HEK293 (cell line): ENCODE measurements around the gene LAMA5.
A peak's percentile ranks its signal among the peaks of the same experiment; 100 is the strongest.

ENCODE experiments used
- BCL11A ChIP-seq: fragments of 450-650 bp; formaldehyde crosslinking; IDR thresholded peaks from 2 replicates; pipeline ENCODE4 v1.5.1; 2016; ENCODE audit warnings: low read depth, missing biosample characterization, missing genetic modification characterization
- GLIS1 ChIP-seq: fragments of 450-650 bp; formaldehyde crosslinking; IDR thresholded peaks from 2 replicates; pipeline ENCODE4 v1.5.1; 2016; ENCODE audit warnings: missing biosample characterization, missing genetic modification characterization
- KLF8 ChIP-seq: fragments of 450-650 bp; formaldehyde crosslinking; IDR thresholded peaks from 2 replicates; pipeline ENCODE4 v1.5.1; 2016; ENCODE audit warnings: missing biosample characterization, missing genetic modification characterization
- SCRT2 ChIP-seq: fragments of 450-650 bp; formaldehyde crosslinking; IDR thresholded peaks from 2 replicates; pipeline ENCODE4 v1.5.1; 2016; ENCODE audit warnings: missing biosample characterization, missing genetic modification characterization
- ZBTB17 ChIP-seq: fragments of 450-650 bp; formaldehyde crosslinking; IDR thresholded peaks from 2 replicates; pipeline ENCODE4 v1.5.1; 2016; ENCODE audit warnings: missing biosample characterization, missing genetic modification characterization
- ZBTB8A ChIP-seq: fragments of 450-650 bp; formaldehyde crosslinking; IDR thresholded peaks from 2 replicates; pipeline ENCODE4 v1.5.1; 2016; ENCODE audit warnings: missing biosample characterization, missing genetic modification characterization
- ZFP41 ChIP-seq: fragments of 450-650 bp; formaldehyde crosslinking; IDR thresholded peaks from 2 replicates; pipeline ENCODE4 v1.5.1; 2016; ENCODE audit warnings: missing biosample characterization, missing genetic modification characterization, borderline replicate concordance
- ZFP69B ChIP-seq: fragments of 450-650 bp; formaldehyde crosslinking; IDR thresholded peaks from 2 replicates; pipeline ENCODE4 v1.5.1; 2016; ENCODE audit warnings: missing biosample characterization, missing genetic modification characterization
- ZIC2 ChIP-seq: fragments of 450-650 bp; formaldehyde crosslinking; IDR thresholded peaks from 2 replicates; pipeline ENCODE4 v1.5.1; 2016; ENCODE audit warnings: missing biosample characterization, missing genetic modification characterization
- ZNF157 ChIP-seq: fragments of 450-650 bp; formaldehyde crosslinking; IDR thresholded peaks from 2 replicates; pipeline ENCODE4 v1.5.1; 2016; ENCODE audit warnings: missing biosample characterization, missing genetic modification characterization
- ZNF2 ChIP-seq: fragments of 450-650 bp; formaldehyde crosslinking; IDR thresholded peaks from 2 replicates; pipeline ENCODE4 v1.5.1; 2016; ENCODE audit warnings: missing biosample characterization, missing genetic modification characterization
- ZNF23 ChIP-seq: fragments of 450-650 bp; formaldehyde crosslinking; IDR thresholded peaks from 2 replicates; pipeline ENCODE4 v1.5.1; 2016; ENCODE audit warnings: missing biosample characterization, missing genetic modification characterization, borderline replicate concordance
- ZNF324 ChIP-seq: fragments of 450-650 bp; formaldehyde crosslinking; IDR thresholded peaks from 2 replicates; pipeline ENCODE4 v1.5.1; 2016; ENCODE audit warnings: missing biosample characterization, missing genetic modification characterization
- ZNF391 ChIP-seq: fragments of 450-650 bp; formaldehyde crosslinking; IDR thresholded peaks from 2 replicates; pipeline ENCODE4 v1.5.1; 2016; ENCODE audit warnings: low read depth, missing biosample characterization, missing genetic modification characterization, borderline replicate concordance
- ZNF404 ChIP-seq: fragments of 450-650 bp; formaldehyde crosslinking; IDR thresholded peaks from 2 replicates; pipeline ENCODE4 v1.5.1; 2017; ENCODE audit warnings: missing biosample characterization, missing genetic modification characterization
- ZNF433 ChIP-seq: fragments of 450-650 bp; formaldehyde crosslinking; IDR thresholded peaks from 2 replicates; pipeline ENCODE4 v1.5.1; 2016; ENCODE audit warnings: missing biosample characterization, missing genetic modification characterization, low read depth
- ZNF48 ChIP-seq: fragments of 450-650 bp; formaldehyde crosslinking; IDR thresholded peaks from 2 replicates; pipeline ENCODE4 v1.5.1; 2016; ENCODE audit warnings: missing biosample characterization, missing genetic modification characterization
- ZNF521 ChIP-seq: fragments of 450-650 bp; formaldehyde crosslinking; IDR thresholded peaks from 2 replicates; pipeline ENCODE4 v1.5.1; 2017; ENCODE audit warnings: missing biosample characterization, mild to moderate bottlenecking, missing genetic modification characterization
- ZNF555 ChIP-seq: fragments of 450-650 bp; formaldehyde crosslinking; conservative IDR thresholded peaks from 2 replicates; pipeline ENCODE4 v1.5.1; 2017; ENCODE audit warnings: missing biosample characterization, mild to moderate bottlenecking, missing genetic modification characterization, inconsistent platforms
- ZNF747 ChIP-seq: fragments of 450-650 bp; formaldehyde crosslinking; IDR thresholded peaks from 2 replicates; pipeline ENCODE4 v1.5.1; 2016; ENCODE audit warnings: missing biosample characterization, missing genetic modification characterization
- ZSCAN23 ChIP-seq: fragments of 450-650 bp; formaldehyde crosslinking; IDR thresholded peaks from 2 replicates; pipeline ENCODE4 v1.5.1; 2016; ENCODE audit warnings: missing biosample characterization, missing genetic modification characterization
- ZXDB ChIP-seq: fragments of 450-650 bp; formaldehyde crosslinking; IDR thresholded peaks from 2 replicates; pipeline ENCODE4 v1.5.1; 2016; ENCODE audit warnings: missing biosample characterization, missing genetic modification characterization
- TF ChIP-seq, protein P1 (sequence below): fragments of 450-650 bp; formaldehyde crosslinking; IDR thresholded peaks from 2 replicates; pipeline ENCODE4 v1.5.1; 2016; ENCODE audit warnings: missing biosample characterization, missing genetic modification characterization
- TF ChIP-seq, protein P2 (sequence below): fragments of 450-650 bp; formaldehyde crosslinking; IDR thresholded peaks from 2 replicates; pipeline ENCODE4 v1.5.1; 2016; ENCODE audit warnings: missing biosample characterization, missing genetic modification characterization
- TF ChIP-seq, protein P3 (sequence below): fragments of 450-650 bp; formaldehyde crosslinking; IDR thresholded peaks from 2 replicates; pipeline ENCODE4 v1.5.1; 2016; ENCODE audit warnings: missing biosample characterization, missing genetic modification characterization
- TF ChIP-seq, protein P4 (sequence below): fragments of 450-650 bp; formaldehyde crosslinking; IDR thresholded peaks from 2 replicates; pipeline ENCODE4; 2016; ENCODE audit warnings: missing biosample characterization, missing genetic modification characterization
- TF ChIP-seq, protein P5 (sequence below): fragments of 450-650 bp; formaldehyde crosslinking; IDR thresholded peaks from 2 replicates; pipeline ENCODE4 v1.5.1; 2016; ENCODE audit warnings: missing biosample characterization, missing genetic modification characterization
- TF ChIP-seq, protein P6 (sequence below): fragments of 450-650 bp; formaldehyde crosslinking; IDR thresholded peaks from 2 replicates; pipeline ENCODE4 v1.5.1; 2016; ENCODE audit warnings: missing biosample characterization, missing genetic modification characterization

The LAMA5 gene

DNA sequence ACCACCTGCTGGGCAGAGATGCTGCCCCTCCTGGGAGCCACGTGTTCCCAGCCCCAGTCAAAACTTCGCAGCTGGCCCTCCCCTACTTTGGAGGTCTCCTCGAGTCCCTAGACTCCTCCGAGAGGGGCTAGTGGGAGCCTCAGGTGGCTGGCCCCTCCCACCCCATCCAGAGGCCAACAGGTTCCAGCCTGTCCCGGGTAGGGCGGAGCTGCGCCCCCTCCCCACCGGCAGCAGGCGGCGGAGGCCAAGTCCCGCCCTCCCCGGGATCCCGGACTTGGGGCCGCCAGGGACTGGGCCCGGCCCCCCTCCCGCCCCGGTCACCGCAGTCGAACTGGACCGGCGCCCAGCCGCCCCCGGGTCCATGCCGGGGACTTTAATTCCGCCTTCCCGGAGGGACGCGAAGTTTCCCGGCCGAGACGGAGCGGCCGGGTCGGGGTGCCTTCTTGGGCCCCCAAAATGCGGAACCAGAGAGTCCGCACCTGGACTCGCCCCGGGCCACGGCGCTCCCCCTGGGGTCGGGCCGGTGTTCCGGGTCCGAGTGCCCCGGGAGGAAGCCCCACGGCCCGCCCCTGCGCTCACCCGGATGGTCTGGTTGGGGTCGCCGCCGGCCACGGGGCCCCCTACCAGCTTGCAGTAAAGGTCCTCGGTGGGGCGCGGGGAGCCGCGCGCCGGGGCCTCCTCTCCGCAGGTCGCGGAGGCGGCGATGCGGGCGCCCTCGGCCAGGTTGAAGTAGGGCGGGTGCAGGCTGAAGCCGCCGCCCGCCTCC lies 559 bp downstream of the LAMA5 start (continued):
- TF ChIP-seq, protein P1, sequence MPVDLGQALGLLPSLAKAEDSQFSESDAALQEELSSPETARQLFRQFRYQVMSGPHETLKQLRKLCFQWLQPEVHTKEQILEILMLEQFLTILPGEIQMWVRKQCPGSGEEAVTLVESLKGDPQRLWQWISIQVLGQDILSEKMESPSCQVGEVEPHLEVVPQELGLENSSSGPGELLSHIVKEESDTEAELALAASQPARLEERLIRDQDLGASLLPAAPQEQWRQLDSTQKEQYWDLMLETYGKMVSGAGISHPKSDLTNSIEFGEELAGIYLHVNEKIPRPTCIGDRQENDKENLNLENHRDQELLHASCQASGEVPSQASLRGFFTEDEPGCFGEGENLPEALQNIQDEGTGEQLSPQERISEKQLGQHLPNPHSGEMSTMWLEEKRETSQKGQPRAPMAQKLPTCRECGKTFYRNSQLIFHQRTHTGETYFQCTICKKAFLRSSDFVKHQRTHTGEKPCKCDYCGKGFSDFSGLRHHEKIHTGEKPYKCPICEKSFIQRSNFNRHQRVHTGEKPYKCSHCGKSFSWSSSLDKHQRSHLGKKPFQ (tag by site-specific recombination) = no peak
- TF ChIP-seq ZSCAN23 (tag by site-specific recombination) (no peak), ZNF404 (no peak), ZNF23 (tag by site-specific recombination) (no peak), SCRT2 (tag by site-specific recombination) (peak; percentile 98), ZNF157 (no peak), ZNF747 (no peak), ZNF521 (tag by site-specific recombination) (no peak), ZBTB8A (tag by site-specific recombination) (peak; percentile 60; the same call in 1 of the 2 replicates), ZXDB (tag by site-specific recombination) (0 out of 2 replicates have a peak, but pooled peaks have one; percentile 27), BCL11A (tag by site-specific recombination) (0 out of 2 replicates have a peak, but pooled peaks have one; percentile 13), ZNF555 (tag by site-specific recombination) (no peak), KLF8 (tag by site-specific recombination) (peak; percentile 40; the same call in 1 of the 2 replicates), ZNF433 (tag by site-specific recombination) (no peak), ZNF391 (tag by site-specific recombination) (no peak), ZNF48 (tag by site-specific recombination) (no peak), ZNF2 (tag by site-specific recombination) (0 out of 2 replicates have a peak, but pooled peaks have one; percentile 6), ZBTB17 (tag by site-specific recombination) (no peak), ZFP69B (tag by site-specific recombination) (no peak), ZIC2 (tag by site-specific recombination) (peak; percentile 30; the same call in 1 of the 2 replicates), GLIS1 (peak; percentile 45), ZNF324 (tag by site-specific recombination) (no peak), ZFP41 (no peak)
- TF ChIP-seq, protein P2, sequence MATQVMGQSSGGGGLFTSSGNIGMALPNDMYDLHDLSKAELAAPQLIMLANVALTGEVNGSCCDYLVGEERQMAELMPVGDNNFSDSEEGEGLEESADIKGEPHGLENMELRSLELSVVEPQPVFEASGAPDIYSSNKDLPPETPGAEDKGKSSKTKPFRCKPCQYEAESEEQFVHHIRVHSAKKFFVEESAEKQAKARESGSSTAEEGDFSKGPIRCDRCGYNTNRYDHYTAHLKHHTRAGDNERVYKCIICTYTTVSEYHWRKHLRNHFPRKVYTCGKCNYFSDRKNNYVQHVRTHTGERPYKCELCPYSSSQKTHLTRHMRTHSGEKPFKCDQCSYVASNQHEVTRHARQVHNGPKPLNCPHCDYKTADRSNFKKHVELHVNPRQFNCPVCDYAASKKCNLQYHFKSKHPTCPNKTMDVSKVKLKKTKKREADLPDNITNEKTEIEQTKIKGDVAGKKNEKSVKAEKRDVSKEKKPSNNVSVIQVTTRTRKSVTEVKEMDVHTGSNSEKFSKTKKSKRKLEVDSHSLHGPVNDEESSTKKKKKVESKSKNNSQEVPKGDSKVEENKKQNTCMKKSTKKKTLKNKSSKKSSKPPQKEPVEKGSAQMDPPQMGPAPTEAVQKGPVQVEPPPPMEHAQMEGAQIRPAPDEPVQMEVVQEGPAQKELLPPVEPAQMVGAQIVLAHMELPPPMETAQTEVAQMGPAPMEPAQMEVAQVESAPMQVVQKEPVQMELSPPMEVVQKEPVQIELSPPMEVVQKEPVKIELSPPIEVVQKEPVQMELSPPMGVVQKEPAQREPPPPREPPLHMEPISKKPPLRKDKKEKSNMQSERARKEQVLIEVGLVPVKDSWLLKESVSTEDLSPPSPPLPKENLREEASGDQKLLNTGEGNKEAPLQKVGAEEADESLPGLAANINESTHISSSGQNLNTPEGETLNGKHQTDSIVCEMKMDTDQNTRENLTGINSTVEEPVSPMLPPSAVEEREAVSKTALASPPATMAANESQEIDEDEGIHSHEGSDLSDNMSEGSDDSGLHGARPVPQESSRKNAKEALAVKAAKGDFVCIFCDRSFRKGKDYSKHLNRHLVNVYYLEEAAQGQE = no peak
- TF ChIP-seq, protein P3, sequence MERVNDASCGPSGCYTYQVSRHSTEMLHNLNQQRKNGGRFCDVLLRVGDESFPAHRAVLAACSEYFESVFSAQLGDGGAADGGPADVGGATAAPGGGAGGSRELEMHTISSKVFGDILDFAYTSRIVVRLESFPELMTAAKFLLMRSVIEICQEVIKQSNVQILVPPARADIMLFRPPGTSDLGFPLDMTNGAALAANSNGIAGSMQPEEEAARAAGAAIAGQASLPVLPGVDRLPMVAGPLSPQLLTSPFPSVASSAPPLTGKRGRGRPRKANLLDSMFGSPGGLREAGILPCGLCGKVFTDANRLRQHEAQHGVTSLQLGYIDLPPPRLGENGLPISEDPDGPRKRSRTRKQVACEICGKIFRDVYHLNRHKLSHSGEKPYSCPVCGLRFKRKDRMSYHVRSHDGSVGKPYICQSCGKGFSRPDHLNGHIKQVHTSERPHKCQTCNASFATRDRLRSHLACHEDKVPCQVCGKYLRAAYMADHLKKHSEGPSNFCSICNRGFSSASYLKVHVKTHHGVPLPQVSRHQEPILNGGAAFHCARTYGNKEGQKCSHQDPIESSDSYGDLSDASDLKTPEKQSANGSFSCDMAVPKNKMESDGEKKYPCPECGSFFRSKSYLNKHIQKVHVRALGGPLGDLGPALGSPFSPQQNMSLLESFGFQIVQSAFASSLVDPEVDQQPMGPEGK (tag by site-specific recombination) = peak; percentile 31; the same call in 1 of the 2 replicates
- TF ChIP-seq, protein P4, sequence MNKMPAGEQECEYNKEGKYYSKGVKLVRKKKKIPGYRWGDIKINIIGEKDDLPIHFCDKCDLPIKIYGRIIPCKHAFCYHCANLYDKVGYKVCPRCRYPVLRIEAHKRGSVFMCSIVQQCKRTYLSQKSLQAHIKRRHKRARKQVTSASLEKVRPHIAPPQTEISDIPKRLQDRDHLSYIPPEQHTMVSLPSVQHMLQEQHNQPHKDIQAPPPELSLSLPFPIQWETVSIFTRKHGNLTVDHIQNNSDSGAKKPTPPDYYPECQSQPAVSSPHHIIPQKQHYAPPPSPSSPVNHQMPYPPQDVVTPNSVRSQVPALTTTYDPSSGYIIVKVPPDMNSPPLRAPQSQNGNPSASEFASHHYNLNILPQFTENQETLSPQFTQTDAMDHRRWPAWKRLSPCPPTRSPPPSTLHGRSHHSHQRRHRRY (tag by site-specific recombination) = no peak
- TF ChIP-seq, protein P5, sequence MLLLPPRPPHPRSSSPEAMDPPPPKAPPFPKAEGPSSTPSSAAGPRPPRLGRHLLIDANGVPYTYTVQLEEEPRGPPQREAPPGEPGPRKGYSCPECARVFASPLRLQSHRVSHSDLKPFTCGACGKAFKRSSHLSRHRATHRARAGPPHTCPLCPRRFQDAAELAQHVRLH (tag by site-specific recombination) = no peak
- TF ChIP-seq, protein P6, sequence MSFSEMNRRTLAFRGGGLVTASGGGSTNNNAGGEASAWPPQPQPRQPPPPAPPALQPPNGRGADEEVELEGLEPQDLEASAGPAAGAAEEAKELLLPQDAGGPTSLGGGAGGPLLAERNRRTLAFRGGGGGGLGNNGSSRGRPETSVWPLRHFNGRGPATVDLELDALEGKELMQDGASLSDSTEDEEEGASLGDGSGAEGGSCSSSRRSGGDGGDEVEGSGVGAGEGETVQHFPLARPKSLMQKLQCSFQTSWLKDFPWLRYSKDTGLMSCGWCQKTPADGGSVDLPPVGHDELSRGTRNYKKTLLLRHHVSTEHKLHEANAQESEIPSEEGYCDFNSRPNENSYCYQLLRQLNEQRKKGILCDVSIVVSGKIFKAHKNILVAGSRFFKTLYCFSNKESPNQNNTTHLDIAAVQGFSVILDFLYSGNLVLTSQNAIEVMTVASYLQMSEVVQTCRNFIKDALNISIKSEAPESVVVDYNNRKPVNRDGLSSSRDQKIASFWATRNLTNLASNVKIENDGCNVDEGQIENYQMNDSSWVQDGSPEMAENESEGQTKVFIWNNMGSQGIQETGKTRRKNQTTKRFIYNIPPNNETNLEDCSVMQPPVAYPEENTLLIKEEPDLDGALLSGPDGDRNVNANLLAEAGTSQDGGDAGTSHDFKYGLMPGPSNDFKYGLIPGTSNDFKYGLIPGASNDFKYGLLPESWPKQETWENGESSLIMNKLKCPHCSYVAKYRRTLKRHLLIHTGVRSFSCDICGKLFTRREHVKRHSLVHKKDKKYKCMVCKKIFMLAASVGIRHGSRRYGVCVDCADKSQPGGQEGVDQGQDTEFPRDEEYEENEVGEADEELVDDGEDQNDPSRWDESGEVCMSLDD (tag by site-specific recombination) = no peak; the same call in none of the 2 replicates
